HepG2 (cell line): ENCODE measurements around the gene HEXIM1. TPM values are rescaled to one million over a fixed set of nuclear protein-coding genes. Genes with fewer than 3 reads are reported as not detected.

ENCODE experiments used
- AGO2 ChIP-seq: fragments of 200-400 bp; formaldehyde crosslinking; optimal IDR thresholded peaks from 2 replicates; pipeline ENCODE3; 2017; ENCODE audit warnings: mild to moderate bottlenecking, low read depth, low read length, moderate library complexity
- CC2D1A ChIP-seq: sonication (generic); formaldehyde crosslinking; IDR thresholded peaks from 2 replicates; pipeline ENCODE4 v1.8.1; 2023; ENCODE audit warnings: mild to moderate bottlenecking, missing genetic modification reagents
- CCAR2 ChIP-seq: fragments of 200-400 bp; formaldehyde crosslinking; optimal IDR thresholded peaks from 2 replicates; pipeline ENCODE3; 2018; ENCODE audit warnings: low read depth, mild to moderate bottlenecking, low read length, moderate library complexity
- ELF1 ChIP-seq: sonication (generic); formaldehyde crosslinking; IDR thresholded peaks from 2 replicates; pipeline ENCODE4 v1.4.0; 2020; ENCODE audit warnings: missing genetic modification reagents
- HNRNPUL1 ChIP-seq: fragments of 200-400 bp; formaldehyde crosslinking; IDR thresholded peaks from 2 replicates; pipeline ENCODE4 v1.6.1; 2017; ENCODE audit warnings: low read depth, mild to moderate bottlenecking, low read length, moderate library complexity
- JUND ChIP-seq: sonication (generic); formaldehyde crosslinking; IDR thresholded peaks from 2 replicates; pipeline ENCODE4 v1.8.0; 2022; ENCODE audit warnings: mild to moderate bottlenecking, missing genetic modification reagents
- KLF6 ChIP-seq: IDR thresholded peaks from 2 replicates; pipeline ENCODE4 v1.8.0; 2016; ENCODE audit warnings: missing biosample characterization, missing genetic modification reagents
- MEIS2 ChIP-seq: sonication (generic); formaldehyde crosslinking; IDR thresholded peaks from 2 replicates; pipeline ENCODE4 v1.9.0; 2021; ENCODE audit warnings: mild to moderate bottlenecking, missing genetic modification reagents
- NCOA2 ChIP-seq: sonication (generic); formaldehyde crosslinking; IDR thresholded peaks from 2 replicates; pipeline ENCODE4 v1.8.0; 2022; ENCODE audit warnings: inconsistent platforms
- NFIC ChIP-seq: IDR thresholded peaks from 2 replicates; pipeline ENCODE4 v1.6.1; 2012; ENCODE audit warnings: mild to moderate bottlenecking, low read length, inconsistent platforms
- NR2F1 ChIP-seq, 2 experiments: fragments of 450-650 bp in 1 of 2; formaldehyde crosslinking in 1 of 2; IDR thresholded peaks; 2 replicates each; pipeline versions ENCODE4 v1.5.0 to v1.6.1; 2016 to 2020; ENCODE audit warnings: mild to moderate bottlenecking in 1 of 2, missing compliant biosample characterization in 1 of 2, missing genetic modification reagents in 1 of 2, moderate library complexity in 1 of 2
- PAF1 ChIP-seq: IDR thresholded peaks from 2 replicates; pipeline ENCODE4 v1.6.1; 2016; ENCODE audit warnings: missing genetic modification reagents, missing compliant biosample characterization
- POGZ ChIP-seq: sonication (generic); formaldehyde crosslinking; IDR thresholded peaks from 2 replicates; pipeline ENCODE4 v1.4.0; 2020; ENCODE audit warnings: mild to moderate bottlenecking, missing genetic modification reagents
- POLR2A ChIP-seq, 2 experiments: IDR thresholded peaks; 2 replicates each; pipeline ENCODE4 v1.6.1; 2011; ENCODE audit warnings: low read depth in 2 of 2, low read length in 2 of 2, mild to moderate bottlenecking in 1 of 2, moderate library complexity in 1 of 2; ENCODE audit not compliant: insufficient read depth in 1 of 2
- RBM22 ChIP-seq: fragments of 200-400 bp; formaldehyde crosslinking; optimal IDR thresholded peaks from 2 replicates; pipeline ENCODE3; 2017; ENCODE audit warnings: mild to moderate bottlenecking, low read length, moderate library complexity
- SAP130 ChIP-seq: IDR thresholded peaks from 2 replicates; pipeline ENCODE4 v1.6.1; 2016; ENCODE audit warnings: low read depth
- SP1 ChIP-seq, 2 experiments: fragments of 450-650 bp in 1 of 2; sonication (generic) in 1 of 2; formaldehyde crosslinking in 1 of 2; IDR thresholded peaks; 2 replicates each; pipeline versions ENCODE4 v1.4.0 to v1.6.1; 2016 to 2020; ENCODE audit warnings: missing genetic modification reagents in 1 of 2
- ZBTB1 ChIP-seq: sonication (generic); formaldehyde crosslinking; IDR thresholded peaks from 2 replicates; pipeline ENCODE4 v1.4.0; 2020; ENCODE audit warnings: missing genetic modification reagents, borderline replicate concordance
- ZBTB20 ChIP-seq: sonication (generic); formaldehyde crosslinking; IDR thresholded peaks from 2 replicates; pipeline ENCODE4 v1.8.1; 2023; ENCODE audit warnings: missing genetic modification reagents, low read depth, mild to moderate bottlenecking, borderline replicate concordance
- ZFP90 ChIP-seq: sonication (generic); formaldehyde crosslinking; IDR thresholded peaks from 2 replicates; pipeline ENCODE4 v1.8.0; 2022; ENCODE audit warnings: missing genetic modification reagents, mild to moderate bottlenecking, inconsistent platforms, borderline replicate concordance
- ZNF12 ChIP-seq: sonication (generic); formaldehyde crosslinking; IDR thresholded peaks from 2 replicates; pipeline ENCODE4 v1.5.0; 2020; ENCODE audit warnings: missing genetic modification reagents
- ZNF121 ChIP-seq: sonication (generic); formaldehyde crosslinking; IDR thresholded peaks from 2 replicates; pipeline ENCODE4 v1.5.0; 2020; ENCODE audit warnings: mild to moderate bottlenecking, missing genetic modification reagents
- ZNF256 ChIP-seq: sonication (generic); formaldehyde crosslinking; conservative IDR thresholded peaks from 2 replicates; pipeline ENCODE4 v1.4.0; 2020; ENCODE audit warnings: missing genetic modification reagents
- ZNF326 ChIP-seq: sonication (generic); formaldehyde crosslinking; IDR thresholded peaks from 2 replicates; pipeline ENCODE4 v1.4.0; 2020; ENCODE audit warnings: missing genetic modification reagents, borderline replicate concordance
- ZNF607 ChIP-seq: sonication (generic); formaldehyde crosslinking; IDR thresholded peaks from 2 replicates; pipeline ENCODE4 v1.5.1; 2020; ENCODE audit warnings: missing genetic modification reagents, mild to moderate bottlenecking, borderline replicate concordance
- ZNF670 ChIP-seq: sonication (generic); formaldehyde crosslinking; IDR thresholded peaks from 2 replicates; pipeline ENCODE4 v1.8.0; 2022; ENCODE audit warnings: mild to moderate bottlenecking, missing genetic modification reagents, borderline replicate concordance
- polyA plus RNA-seq, 8 experiments: library from polyadenylated mRNA; depleted of rRNA in 3 of 8; stranded (reverse) in 7 of 8; unstranded in 1 of 8; fragments of >200 nt; fragmentation: Illumina TruSeq in 4 of 8; extraction: Trizol in 4 of 8; gene quantifications; 2 replicates each; pipeline versions ENCODE4 v1.2.1 to v1.2.3, GENCODE V29; 2011 to 2016; ENCODE audit warnings: low read depth in 4 of 8, missing spikeins in 1 of 8, mixed read lengths in 1 of 8; ENCODE audit not compliant: insufficient read depth in 1 of 8
- total RNA-seq, 5 experiments: library from RNA; depleted of rRNA; stranded (reverse); fragments of >200 nt; fragmentation: Illumina TruSeq; extraction: Trizol; gene quantifications; 2 replicates each; pipeline ENCODE4 v1.2.3, GENCODE V29; 2016; ENCODE audit warnings: low read depth in 1 of 5
- TF ChIP-seq, protein P1 (sequence below): sonication (generic); formaldehyde crosslinking; IDR thresholded peaks from 2 replicates; pipeline ENCODE4 v1.5.1; 2020; ENCODE audit warnings: mild to moderate bottlenecking, moderate library complexity, missing genetic modification reagents
- TF ChIP-seq, protein P2 (sequence below): sonication (generic); IDR thresholded peaks from 2 replicates; pipeline ENCODE4 v1.6.1; 2016; ENCODE audit warnings: low read depth, borderline replicate concordance
- TF ChIP-seq, protein P3 (sequence below): sonication (generic); formaldehyde crosslinking; IDR thresholded peaks from 2 replicates; pipeline ENCODE4 v1.8.1; 2022; ENCODE audit warnings: mild to moderate bottlenecking, missing genetic modification reagents

Gene HEXIM1
- total and polyA plus RNA-seq, 2 of the 13 experiments (the other 11 are each of a cell fraction or from before 2014, with no cell fraction given): 10.5 to 16.6 TPM

DNA sequence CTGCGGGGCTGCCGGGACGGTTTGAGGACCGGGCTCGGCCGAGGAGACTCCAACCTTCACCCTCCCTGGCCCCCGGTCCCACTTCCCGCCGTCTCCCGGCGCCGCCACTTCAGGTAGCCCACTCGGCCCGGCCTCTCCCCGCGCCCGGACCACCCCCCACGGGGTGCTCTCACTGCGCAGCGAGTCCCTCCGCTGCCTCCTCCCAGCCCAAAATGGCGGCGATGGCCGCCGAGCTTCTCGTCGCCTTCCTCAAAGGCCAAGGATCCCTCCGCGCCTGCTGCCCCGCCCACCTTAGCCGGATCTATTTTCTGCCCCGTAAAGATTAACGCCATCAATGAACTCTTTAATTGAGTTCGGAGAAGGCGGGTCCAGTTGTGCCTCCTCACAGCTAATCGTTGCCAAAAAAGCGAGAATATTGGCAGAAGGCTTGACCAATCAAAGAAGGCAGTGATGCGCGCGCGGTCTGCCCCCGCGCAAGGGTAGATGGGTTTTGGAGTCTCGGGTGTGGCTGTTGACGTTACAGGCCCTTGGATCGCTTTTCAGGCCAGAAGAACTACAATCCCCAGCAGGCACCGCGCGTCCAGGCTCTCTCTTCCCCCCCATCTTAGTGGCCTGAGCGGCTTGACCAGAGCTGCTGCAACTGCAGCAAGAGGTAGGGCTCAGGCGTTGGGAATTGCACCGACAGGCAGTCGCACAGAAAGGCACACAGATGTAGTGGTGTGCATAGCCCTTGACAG lies 13.2 kb downstream of the HEXIM1 start, which contains the start of gene HEXIM2 (continued):
- TF ChIP-seq, protein P1, sequence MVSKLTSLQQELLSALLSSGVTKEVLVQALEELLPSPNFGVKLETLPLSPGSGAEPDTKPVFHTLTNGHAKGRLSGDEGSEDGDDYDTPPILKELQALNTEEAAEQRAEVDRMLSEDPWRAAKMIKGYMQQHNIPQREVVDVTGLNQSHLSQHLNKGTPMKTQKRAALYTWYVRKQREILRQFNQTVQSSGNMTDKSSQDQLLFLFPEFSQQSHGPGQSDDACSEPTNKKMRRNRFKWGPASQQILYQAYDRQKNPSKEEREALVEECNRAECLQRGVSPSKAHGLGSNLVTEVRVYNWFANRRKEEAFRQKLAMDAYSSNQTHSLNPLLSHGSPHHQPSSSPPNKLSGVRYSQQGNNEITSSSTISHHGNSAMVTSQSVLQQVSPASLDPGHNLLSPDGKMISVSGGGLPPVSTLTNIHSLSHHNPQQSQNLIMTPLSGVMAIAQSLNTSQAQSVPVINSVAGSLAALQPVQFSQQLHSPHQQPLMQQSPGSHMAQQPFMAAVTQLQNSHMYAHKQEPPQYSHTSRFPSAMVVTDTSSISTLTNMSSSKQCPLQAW (CRISPR knock-in tag): peak; percentile 99
- no peak for TF ChIP-seq ZNF670 (CRISPR knock-in tag)
- no peak; the same call in 1 of the 2 replicates for TF ChIP-seq ZFP90
- TF ChIP-seq PAF1 (CRISPR knock-in tag): no peak
- peak; percentile 50; the same call in 1 of the 2 replicates for TF ChIP-seq ZNF256 (CRISPR knock-in tag)
- peak; percentile 88 for TF ChIP-seq HNRNPUL1
- TF ChIP-seq SAP130 (CRISPR knock-in tag): peak; percentile 94
- TF ChIP-seq NFIC: peak; percentile 76; the same call in 1 of the 2 replicates
- TF ChIP-seq, protein P2, sequence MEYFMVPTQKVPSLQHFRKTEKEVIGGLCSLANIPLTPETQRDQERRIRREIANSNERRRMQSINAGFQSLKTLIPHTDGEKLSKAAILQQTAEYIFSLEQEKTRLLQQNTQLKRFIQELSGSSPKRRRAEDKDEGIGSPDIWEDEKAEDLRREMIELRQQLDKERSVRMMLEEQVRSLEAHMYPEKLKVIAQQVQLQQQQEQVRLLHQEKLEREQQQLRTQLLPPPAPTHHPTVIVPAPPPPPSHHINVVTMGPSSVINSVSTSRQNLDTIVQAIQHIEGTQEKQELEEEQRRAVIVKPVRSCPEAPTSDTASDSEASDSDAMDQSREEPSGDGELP: no peak; the same call in 1 of the 2 replicates
- TF ChIP-seq POLR2A (IDR thresholded peaks at IDR 0.05; ENCODE audit: insufficient read depth in 1 of 2, low read depth in 2 of 2, low read length in 2 of 2): peak; percentile 94 to 98
- TF ChIP-seq ZNF607 (CRISPR knock-in tag): peak; percentile 95
- peak in 1 of 2 experiments; percentile 43; a peak in 1 of 4 replicates for TF ChIP-seq NR2F1 (CRISPR knock-in tag; IDR thresholded peaks at IDR 0.05)
- peak; percentile 48 for TF ChIP-seq NCOA2 (CRISPR knock-in tag)
- no peak; the same call in 1 of the 2 replicates for TF ChIP-seq ZNF12
- TF ChIP-seq MEIS2 (CRISPR knock-in tag): no peak
- peak; percentile 33; the same call in 1 of the 2 replicates for TF ChIP-seq ZNF121 (CRISPR knock-in tag)
- no peak for TF ChIP-seq ZNF326 (CRISPR knock-in tag)
- TF ChIP-seq JUND: peak; percentile 2; the same call in 1 of the 2 replicates
- peak; percentile 80 for TF ChIP-seq ELF1
- TF ChIP-seq ZBTB20 (CRISPR knock-in tag): peak; percentile 52; the same call in 1 of the 2 replicates
- no peak for TF ChIP-seq SP1 (IDR thresholded peaks at IDR 0.05)
- peak; percentile 100 for TF ChIP-seq SP1 (CRISPR knock-in tag; IDR thresholded peaks at IDR 0.05)
- TF ChIP-seq KLF6 (CRISPR knock-in tag): peak; percentile 89
- TF ChIP-seq AGO2: peak; percentile 99
- no peak; the same call in 1 of the 2 replicates for TF ChIP-seq ZBTB1 (CRISPR knock-in tag)
- no peak for TF ChIP-seq CCAR2
- no peak for TF ChIP-seq CC2D1A
- TF ChIP-seq POGZ: peak; percentile 90
- no peak for TF ChIP-seq RBM22
- TF ChIP-seq, protein P3, sequence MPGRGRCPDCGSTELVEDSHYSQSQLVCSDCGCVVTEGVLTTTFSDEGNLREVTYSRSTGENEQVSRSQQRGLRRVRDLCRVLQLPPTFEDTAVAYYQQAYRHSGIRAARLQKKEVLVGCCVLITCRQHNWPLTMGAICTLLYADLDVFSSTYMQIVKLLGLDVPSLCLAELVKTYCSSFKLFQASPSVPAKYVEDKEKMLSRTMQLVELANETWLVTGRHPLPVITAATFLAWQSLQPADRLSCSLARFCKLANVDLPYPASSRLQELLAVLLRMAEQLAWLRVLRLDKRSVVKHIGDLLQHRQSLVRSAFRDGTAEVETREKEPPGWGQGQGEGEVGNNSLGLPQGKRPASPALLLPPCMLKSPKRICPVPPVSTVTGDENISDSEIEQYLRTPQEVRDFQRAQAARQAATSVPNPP (CRISPR knock-in tag): no peak
